Measurements from ENCODE around the gene WFIKKN1. TPM values are rescaled to one million over a fixed set of nuclear protein-coding genes. Genes with fewer than 3 reads are reported as not detected.

The WFIKKN1 gene
- total RNA-seq, 1 donor from 2014 or later, result 1.5 TPM

DNA sequence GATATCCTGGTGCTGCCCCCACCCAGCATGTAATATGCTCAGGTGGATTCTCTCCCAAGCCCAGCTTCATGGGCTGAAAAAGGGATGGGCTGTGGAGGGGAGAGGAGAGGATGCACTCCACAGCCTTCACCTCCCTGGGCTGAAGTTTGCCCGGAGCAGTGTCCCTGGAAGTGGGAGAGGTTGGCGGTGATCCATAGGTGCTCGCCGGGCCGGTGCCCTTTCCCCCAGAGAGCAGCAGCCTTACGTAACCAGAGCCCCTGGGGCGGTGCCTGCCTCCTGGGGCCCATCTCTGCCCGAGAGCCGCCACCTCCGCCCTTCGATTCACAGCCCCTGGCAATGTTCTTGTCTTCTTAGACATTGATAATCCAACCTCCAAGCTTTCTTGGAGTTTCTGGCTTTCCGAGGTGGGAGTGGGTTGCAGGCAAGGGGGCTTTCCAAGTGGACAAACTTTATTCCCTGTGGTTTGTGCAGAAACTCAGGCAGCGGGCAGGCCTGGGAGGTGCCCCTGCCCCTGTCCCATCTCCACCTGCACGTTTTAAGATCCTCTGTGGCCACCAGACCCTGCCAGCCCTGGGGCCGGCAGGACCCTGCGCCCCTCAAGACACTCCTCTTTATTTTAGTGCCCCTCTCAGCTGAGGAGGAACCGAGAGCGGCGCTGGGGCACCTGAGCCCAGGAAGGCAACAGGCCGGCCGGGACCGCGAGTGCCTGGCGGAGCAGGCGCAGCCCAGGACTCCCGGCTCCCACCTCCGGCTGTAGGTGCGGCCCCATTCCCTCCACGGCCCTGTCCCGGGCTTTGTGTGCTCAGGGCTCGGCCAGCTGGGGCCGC, 15.3 kb downstream of the WFIKKN1 start:
- Histone ChIP-seq H3K9me3 (no peaks in the 10 kb centered on the region), H3K4me1 (peaks cover 41% of the 10 kb centered on the region), H3K4me3 (no peak overlapping the region), H3K27me3 (no peaks in the 10 kb centered on the region), H3K36me3 (no peaks in the 10 kb centered on the region), H3K27ac (peak overlapping the region; percentile 24)
- TF ChIP-seq, protein P1, sequence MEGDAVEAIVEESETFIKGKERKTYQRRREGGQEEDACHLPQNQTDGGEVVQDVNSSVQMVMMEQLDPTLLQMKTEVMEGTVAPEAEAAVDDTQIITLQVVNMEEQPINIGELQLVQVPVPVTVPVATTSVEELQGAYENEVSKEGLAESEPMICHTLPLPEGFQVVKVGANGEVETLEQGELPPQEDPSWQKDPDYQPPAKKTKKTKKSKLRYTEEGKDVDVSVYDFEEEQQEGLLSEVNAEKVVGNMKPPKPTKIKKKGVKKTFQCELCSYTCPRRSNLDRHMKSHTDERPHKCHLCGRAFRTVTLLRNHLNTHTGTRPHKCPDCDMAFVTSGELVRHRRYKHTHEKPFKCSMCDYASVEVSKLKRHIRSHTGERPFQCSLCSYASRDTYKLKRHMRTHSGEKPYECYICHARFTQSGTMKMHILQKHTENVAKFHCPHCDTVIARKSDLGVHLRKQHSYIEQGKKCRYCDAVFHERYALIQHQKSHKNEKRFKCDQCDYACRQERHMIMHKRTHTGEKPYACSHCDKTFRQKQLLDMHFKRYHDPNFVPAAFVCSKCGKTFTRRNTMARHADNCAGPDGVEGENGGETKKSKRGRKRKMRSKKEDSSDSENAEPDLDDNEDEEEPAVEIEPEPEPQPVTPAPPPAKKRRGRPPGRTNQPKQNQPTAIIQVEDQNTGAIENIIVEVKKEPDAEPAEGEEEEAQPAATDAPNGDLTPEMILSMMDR (IDR thresholded peaks at IDR 0.05), result no peak
- intact Hi-C loops (cut with DNase I), result no loop called here
- peak; percentile 84 for DNase-seq
- ATAC-seq, result no peak

DNA sequence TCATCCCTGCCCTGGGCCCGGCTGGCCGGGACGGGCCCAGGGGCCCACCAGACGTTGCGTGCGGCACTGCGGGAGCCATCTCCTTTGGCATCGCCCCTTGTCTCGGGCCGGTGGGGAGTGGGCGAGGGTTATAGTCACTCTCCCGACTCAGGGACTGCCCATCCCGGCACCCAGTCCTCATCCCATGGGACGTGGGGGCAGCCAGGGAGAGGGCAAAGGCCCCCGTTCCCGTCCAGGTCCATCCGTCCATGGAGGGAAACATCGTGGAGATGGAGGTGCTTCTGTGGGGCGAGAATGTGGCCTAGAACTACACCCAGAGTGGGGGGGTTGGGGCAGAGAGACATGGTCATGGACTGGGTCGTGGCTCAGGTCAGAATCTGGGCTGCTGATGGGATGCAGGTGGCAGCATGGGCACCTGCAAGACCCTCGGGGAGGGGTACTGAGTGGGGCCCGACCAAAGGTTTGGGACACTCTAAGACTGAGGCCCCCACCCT, 15.9 kb downstream of the WFIKKN1 start:
- DNase-seq (no peak), ATAC-seq (no peak)
- TF ChIP-seq, protein P1 (IDR thresholded peaks at IDR 0.05), result no peak
- no peak overlapping the region for H3K27ac ChIP-seq
- intact Hi-C loops (cut with DNase I), result no loop called here
- no peaks in the 10 kb centered on the region for H3K9me3 ChIP-seq
- H3K27me3 ChIP-seq, result no peaks in the 10 kb centered on the region
- H3K4me3 ChIP-seq, result no peak overlapping the region
- peaks cover 41% of the 10 kb centered on the region for H3K4me1 ChIP-seq
- H3K36me3 ChIP-seq, result no peaks in the 10 kb centered on the region

DNA sequence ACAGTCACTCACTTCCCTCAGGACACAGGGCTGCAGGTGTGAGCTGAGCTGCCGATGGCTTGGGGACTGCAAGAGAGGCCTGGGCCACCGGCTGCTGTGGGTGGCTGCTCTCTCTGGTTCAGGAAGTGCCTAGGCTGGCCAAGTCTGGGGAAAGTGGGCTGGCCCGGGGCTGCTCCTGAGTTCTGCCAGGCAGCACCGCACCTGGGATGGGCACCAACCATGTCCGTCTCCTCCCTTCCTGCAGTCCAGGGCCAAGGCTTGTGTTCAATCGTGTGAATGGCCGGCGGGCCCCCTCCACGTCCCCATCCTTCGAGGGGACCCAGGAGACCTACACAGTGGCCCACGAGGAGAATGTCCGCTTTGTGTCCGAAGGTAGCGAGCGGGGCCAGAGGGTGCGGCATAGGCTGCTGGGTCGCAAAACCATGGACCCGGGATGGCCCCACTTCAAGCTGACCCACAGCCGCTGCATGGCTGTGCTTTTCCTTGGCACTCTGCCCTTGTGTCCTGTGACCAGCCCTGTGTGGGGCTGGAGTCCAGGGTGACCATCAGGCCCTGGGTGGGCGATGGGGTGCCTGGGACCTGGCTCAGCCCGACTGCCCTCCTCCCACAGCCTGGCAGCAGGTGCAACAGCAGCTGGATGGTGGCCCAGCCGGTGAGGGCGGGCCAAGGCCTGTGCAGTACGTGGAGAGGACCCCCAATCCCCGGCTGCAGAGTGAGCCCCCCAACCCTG, 16.6 kb downstream of the WFIKKN1 start:
- no peak overlapping the region for H3K27ac ChIP-seq
- H3K27me3 ChIP-seq, result no peaks in the 10 kb centered on the region
- no peaks in the 10 kb centered on the region for H3K9me3 ChIP-seq
- ATAC-seq (no peak), DNase-seq (no peak)
- no peak overlapping the region for H3K4me3 ChIP-seq
- no peaks in the 10 kb centered on the region for H3K36me3 ChIP-seq
- TF ChIP-seq, protein P1 (IDR thresholded peaks at IDR 0.05), result no peak
- intact Hi-C loops (cut with DNase I), result no loop called here
- peaks cover 41% of the 10 kb centered on the region for H3K4me1 ChIP-seq

DNA sequence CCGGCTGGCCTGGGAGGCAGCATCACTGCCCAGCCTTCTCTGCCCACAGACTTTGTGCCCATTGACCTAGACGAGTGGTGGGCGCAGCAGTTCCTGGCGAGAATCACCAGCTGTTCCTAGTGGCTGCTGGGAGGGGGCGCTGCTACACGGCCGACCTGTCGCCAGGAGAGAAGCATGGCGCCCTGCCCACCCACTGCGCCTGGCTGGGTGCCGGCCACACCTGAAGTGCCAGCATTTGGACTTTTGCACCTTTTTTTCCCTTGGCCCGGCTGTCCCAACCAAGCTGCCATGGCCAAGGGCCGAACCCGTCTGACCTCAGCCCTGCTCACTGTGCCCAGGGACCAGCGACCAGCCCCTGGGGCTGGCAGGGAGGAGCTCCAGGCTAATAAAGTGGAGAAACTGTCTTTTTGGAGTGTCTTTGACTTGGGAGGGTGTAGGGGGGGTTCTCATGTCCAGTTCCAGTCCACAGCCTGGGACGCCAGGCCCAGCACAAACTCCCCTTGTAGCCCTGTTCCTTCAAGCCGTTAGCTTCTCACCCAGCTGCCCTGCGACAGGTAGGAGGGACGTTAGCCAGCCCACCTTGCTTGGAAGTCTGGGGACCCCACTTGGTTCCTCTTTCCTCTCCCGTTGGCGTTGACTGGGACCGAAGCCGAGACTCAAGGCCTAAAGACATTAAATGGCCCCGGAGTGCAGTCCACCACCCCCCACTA, 17.4 kb downstream of the WFIKKN1 start:
- Histone ChIP-seq H3K4me3 (peak overlapping the region; percentile 85), H3K4me1 (peaks cover 33% of the 10 kb centered on the region), H3K36me3 (no peaks in the 10 kb centered on the region), H3K9me3 (no peaks in the 10 kb centered on the region), H3K27ac (peak overlapping the region; percentile 93), H3K27me3 (no peaks in the 10 kb centered on the region)
- intact Hi-C loops (cut with DNase I), result no loop called here
- TF ChIP-seq, protein P1 (IDR thresholded peaks at IDR 0.05), result peak; percentile 50
- peak; percentile 45 for ATAC-seq
- DNase-seq, result peak; percentile 88

DNA sequence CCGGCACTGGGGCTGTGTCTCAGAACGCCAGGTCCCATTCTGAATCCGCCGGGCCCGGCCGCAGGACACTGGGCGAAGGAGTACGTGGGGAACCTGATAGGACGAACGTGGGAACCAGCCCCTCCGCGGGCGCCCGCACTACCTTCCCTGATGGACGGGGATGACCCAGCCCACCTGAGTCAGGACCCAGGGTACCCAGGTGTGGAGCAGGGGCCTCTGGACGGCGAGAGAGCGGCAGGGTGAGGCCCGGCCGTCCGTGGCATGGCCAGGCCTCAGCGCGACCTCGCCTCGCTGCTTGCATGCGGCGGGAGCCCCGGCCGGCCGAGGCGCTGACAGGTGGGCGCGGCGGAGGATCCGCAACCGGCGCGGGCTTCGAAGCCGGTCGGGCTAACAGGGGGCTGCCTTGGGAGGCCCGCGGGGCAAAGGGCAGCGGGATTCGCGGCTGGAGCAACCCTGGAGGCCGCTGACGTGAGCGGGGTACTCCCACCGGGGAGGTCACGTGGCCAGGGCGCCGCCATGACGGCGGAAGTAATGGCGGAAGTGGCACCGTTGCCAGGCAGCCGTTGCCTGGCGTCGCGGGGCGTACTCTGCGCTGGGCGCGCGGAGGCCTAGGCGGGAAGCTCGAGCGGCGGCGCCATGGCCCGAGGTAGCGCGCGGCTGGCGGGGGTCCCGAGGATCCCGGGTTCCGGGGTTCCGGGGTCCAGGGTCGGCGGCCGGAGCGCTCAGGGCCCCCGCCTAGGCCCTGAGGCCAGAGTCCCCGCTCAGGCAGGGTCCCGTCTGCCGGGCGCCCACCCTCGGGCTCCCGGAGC, 18.2 kb downstream of the WFIKKN1 start, which contains the start of gene WDR90:
Gene WDR90 (plus strand): TSS at position 585 of the 809 bp plus-strand sequence. CDS start 52 bp downstream, at position 637.
- intact Hi-C loops (cut with DNase I), result no loop called here
- peaks cover 31% of the 10 kb centered on the region for H3K4me1 ChIP-seq
- TF ChIP-seq, protein P1 (IDR thresholded peaks at IDR 0.05), result no peak

More for the DNA sequence above, 18.2 kb downstream of the WFIKKN1 start, which contains the start of gene WDR90:
- H3K9me3 ChIP-seq, result no peaks in the 10 kb centered on the region
- peak within 1 kb of the TSS; percentile 85 for H3K4me3 ChIP-seq
- DNase-seq (peak; percentile 98), ATAC-seq (peak; percentile 88)
- H3K27me3 ChIP-seq, result no peaks in the 10 kb centered on the region
- H3K36me3 ChIP-seq, result no peaks in the 10 kb centered on the region
- H3K27ac ChIP-seq, result peak within 1 kb of the TSS; percentile 93
